SK-N-SH treated with all-trans-retinoic acid at 6 μM for 48 hours (cell line): ENCODE data around the gene CLSTN2.

Source experiments
- BACH2 ChIP-seq: fragments of 250-450 bp; sonication (Bioruptor Pico); IDR thresholded peaks from 2 replicates; pipeline ENCODE4 v1.9.0; 2021; ENCODE audit warnings: mild to moderate bottlenecking, borderline replicate concordance
- CREB5 ChIP-seq: fragments of 250-450 bp; sonication (Bioruptor Pico); IDR thresholded peaks from 2 replicates; pipeline ENCODE4 v1.5.1; 2020; ENCODE audit warnings: low read depth, mild to moderate bottlenecking, moderate library complexity
- CSRNP3 ChIP-seq: fragments of 250-450 bp; sonication (Bioruptor Pico); IDR thresholded peaks from 2 replicates; pipeline ENCODE4 v1.5.1; 2021; ENCODE audit warnings: mild to moderate bottlenecking, moderate library complexity
- OSR1 ChIP-seq: fragments of 250-450 bp; sonication (Bioruptor Pico); IDR thresholded peaks from 2 replicates; pipeline ENCODE4 v1.8.0; 2022; ENCODE audit warnings: moderate library complexity, mild to moderate bottlenecking, inconsistent platforms
- TCF4 ChIP-seq: fragments of 250-450 bp; sonication (Bioruptor Pico); IDR thresholded peaks from 2 replicates; pipeline ENCODE4 v1.8.0; 2021; ENCODE audit warnings: mild to moderate bottlenecking, moderate library complexity, borderline replicate concordance
- TOX ChIP-seq: fragments of 250-450 bp; sonication (Bioruptor Pico); IDR thresholded peaks from 2 replicates; pipeline ENCODE4 v1.8.0; 2021; ENCODE audit warnings: mild to moderate bottlenecking, moderate library complexity, borderline replicate concordance
- ZC3H10 ChIP-seq: fragments of 250-450 bp; sonication (Bioruptor Pico); IDR thresholded peaks from 2 replicates; pipeline ENCODE4 v1.5.1; 2021; ENCODE audit warnings: mild to moderate bottlenecking, moderate library complexity
- ZFP3 ChIP-seq: fragments of 250-450 bp; sonication (Bioruptor Pico); IDR thresholded peaks from 2 replicates; pipeline ENCODE4 v1.5.0; 2020; ENCODE audit warnings: mild to moderate bottlenecking, moderate library complexity
- ZFP30 ChIP-seq: fragments of 450-650 bp; formaldehyde crosslinking; IDR thresholded peaks from 2 replicates; pipeline ENCODE4 v1.5.0; 2022; ENCODE audit warnings: mild to moderate bottlenecking, moderate library complexity
- TF ChIP-seq, protein P1 (sequence below): fragments of 250-450 bp; sonication (Bioruptor Pico); IDR thresholded peaks from 2 replicates; pipeline ENCODE4 v1.8.0; 2020; ENCODE audit warnings: mild to moderate bottlenecking, moderate library complexity, borderline replicate concordance
- TF ChIP-seq, protein P2 (sequence below): fragments of 250-450 bp; sonication (Bioruptor Pico); IDR thresholded peaks from 2 replicates; pipeline ENCODE4 v1.8.0; 2021; ENCODE audit warnings: low read depth, mild to moderate bottlenecking, moderate library complexity, borderline replicate concordance

DNA sequence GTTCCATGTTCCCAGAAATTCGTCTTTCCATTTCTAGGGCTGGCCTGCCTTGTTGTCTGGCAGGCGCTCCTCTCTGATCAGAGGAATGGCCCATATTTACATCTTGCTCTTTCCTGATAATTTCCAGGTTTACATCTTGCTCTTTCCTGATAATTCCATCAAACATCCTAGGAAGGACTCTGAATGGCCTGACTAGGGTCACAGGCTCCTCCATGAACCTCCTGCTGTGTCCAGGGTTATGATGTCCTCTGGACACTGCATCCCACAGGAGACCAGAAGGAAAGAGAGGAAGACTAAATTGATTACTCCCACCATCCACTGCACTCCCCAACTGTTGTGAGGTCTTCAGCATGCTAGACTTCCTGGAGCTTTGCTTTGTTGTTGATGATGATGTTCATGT is 75.4 kb downstream of the CLSTN2 start:
- TF ChIP-seq CSRNP3 (CRISPR knock-in tag) (no peak), ZFP3 (CRISPR knock-in tag) (no peak), OSR1 (no peak), CREB5 (CRISPR knock-in tag) (no peak), ZC3H10 (CRISPR knock-in tag) (no peak), ZFP30 (no peak), TCF4 (no peak), BACH2 (CRISPR knock-in tag) (no peak), TOX (CRISPR knock-in tag) (no peak)
- TF ChIP-seq, protein P1, sequence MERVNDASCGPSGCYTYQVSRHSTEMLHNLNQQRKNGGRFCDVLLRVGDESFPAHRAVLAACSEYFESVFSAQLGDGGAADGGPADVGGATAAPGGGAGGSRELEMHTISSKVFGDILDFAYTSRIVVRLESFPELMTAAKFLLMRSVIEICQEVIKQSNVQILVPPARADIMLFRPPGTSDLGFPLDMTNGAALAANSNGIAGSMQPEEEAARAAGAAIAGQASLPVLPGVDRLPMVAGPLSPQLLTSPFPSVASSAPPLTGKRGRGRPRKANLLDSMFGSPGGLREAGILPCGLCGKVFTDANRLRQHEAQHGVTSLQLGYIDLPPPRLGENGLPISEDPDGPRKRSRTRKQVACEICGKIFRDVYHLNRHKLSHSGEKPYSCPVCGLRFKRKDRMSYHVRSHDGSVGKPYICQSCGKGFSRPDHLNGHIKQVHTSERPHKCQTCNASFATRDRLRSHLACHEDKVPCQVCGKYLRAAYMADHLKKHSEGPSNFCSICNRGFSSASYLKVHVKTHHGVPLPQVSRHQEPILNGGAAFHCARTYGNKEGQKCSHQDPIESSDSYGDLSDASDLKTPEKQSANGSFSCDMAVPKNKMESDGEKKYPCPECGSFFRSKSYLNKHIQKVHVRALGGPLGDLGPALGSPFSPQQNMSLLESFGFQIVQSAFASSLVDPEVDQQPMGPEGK: no peak
- TF ChIP-seq, protein P2, sequence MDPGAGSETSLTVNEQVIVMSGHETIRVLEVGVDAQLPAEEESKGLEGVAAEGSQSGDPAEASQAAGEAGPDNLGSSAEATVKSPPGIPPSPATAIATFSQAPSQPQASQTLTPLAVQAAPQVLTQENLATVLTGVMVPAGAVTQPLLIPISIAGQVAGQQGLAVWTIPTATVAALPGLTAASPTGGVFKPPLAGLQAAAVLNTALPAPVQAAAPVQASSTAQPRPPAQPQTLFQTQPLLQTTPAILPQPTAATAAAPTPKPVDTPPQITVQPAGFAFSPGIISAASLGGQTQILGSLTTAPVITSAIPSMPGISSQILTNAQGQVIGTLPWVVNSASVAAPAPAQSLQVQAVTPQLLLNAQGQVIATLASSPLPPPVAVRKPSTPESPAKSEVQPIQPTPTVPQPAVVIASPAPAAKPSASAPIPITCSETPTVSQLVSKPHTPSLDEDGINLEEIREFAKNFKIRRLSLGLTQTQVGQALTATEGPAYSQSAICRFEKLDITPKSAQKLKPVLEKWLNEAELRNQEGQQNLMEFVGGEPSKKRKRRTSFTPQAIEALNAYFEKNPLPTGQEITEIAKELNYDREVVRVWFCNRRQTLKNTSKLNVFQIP: no peak
